Neural cell (in vitro differentiated cells): Measurements from ENCODE around the gene LZTR1.
A peak's percentile ranks its signal among the peaks of the same experiment; 100 is the strongest.

Experiments
- CTCF ChIP-seq: fragments of 450-650 bp; IDR thresholded peaks from 2 replicates; pipeline ENCODE4 v1.5.1; 2014; ENCODE audit warnings: antibody characterized with exemption, mild to moderate bottlenecking, moderate library complexity; ENCODE audit not compliant: poor library complexity, severe bottlenecking
- EP300 ChIP-seq: fragments of 450-650 bp; conservative IDR thresholded peaks from 2 replicates; pipeline ENCODE4 v1.6.1; 2014; ENCODE audit warnings: antibody characterized with exemption, mild to moderate bottlenecking, moderate library complexity; ENCODE audit not compliant: poor library complexity, severe bottlenecking
- EZH2 ChIP-seq: fragments of 200-600, 300-800 bp; shearing (Covaris generic), sonication (generic); IDR thresholded peaks from 2 replicates; pipeline ENCODE4 v1.6.1; 2014; ENCODE audit warnings: antibody characterized with exemption, low read length, borderline replicate concordance, mild to moderate bottlenecking; ENCODE audit not compliant: insufficient read depth, poor library complexity, severe bottlenecking
- MXI1 ChIP-seq: fragments of 450-650 bp; conservative IDR thresholded peaks from 2 replicates; pipeline ENCODE4 v1.6.1; 2014; ENCODE audit warnings: antibody characterized with exemption, mild to moderate bottlenecking; ENCODE audit not compliant: poor library complexity, severe bottlenecking
- POLR2AphosphoS5 ChIP-seq: IDR thresholded peaks from 2 replicates; pipeline ENCODE4 v1.6.1; 2012
- RAD21 ChIP-seq: fragments of 450-650 bp; conservative IDR thresholded peaks from 2 replicates; pipeline ENCODE4 v1.6.1; 2014; ENCODE audit warnings: antibody characterized with exemption, mild to moderate bottlenecking, moderate library complexity
- REST ChIP-seq: IDR thresholded peaks from 2 replicates; pipeline ENCODE4 v1.6.1; 2012; ENCODE audit warnings: borderline replicate concordance
- SMC3 ChIP-seq: fragments of 450-650 bp; conservative IDR thresholded peaks from 2 replicates; pipeline ENCODE4 v1.6.1; 2014; ENCODE audit warnings: antibody characterized with exemption, mild to moderate bottlenecking, moderate library complexity; ENCODE audit not compliant: poor library complexity
- TAF1 ChIP-seq: IDR thresholded peaks from 2 replicates; pipeline ENCODE4 v1.6.1; 2012; ENCODE audit warnings: low read depth

- TF ChIP-seq CTCF (no peak), EZH2 (no peak), TAF1 (peak; percentile 74), SMC3 (no peak), REST (peak; percentile 75), POLR2AphosphoS5 (peak; percentile 76), EP300 (peak; percentile 70), RAD21 (peak; percentile 52), MXI1 (peak; percentile 94)
Measured at GRCh38 chr22:21001601-21002325, 19.7 kb downstream of the LZTR1 start, which contains the start of gene THAP7.
